Prostate gland (tissue), 2 donors: ENCODE results near the gene KCNH3.

Experiments
- POLR2AphosphoS5 ChIP-seq: sonication (generic); formaldehyde crosslinking; IDR thresholded peaks from one replicate; pipeline ENCODE4 v1.6.1; 2017; ENCODE audit warnings: antibody characterized with exemption
- TF ChIP-seq, protein P1 (sequence below), 4 experiments: fragments of 200-600 bp in 2 of 4; fragments of 450-650 bp in 2 of 4; sonication (generic) in 2 of 4; IDR thresholded peaks; 1 replicate in 3 of 4; 2 replicates in 1 of 4; pipeline ENCODE4 v1.5.1; 2016 to 2019; ENCODE audit warnings: antibody characterized with exemption in 4 of 4, mild to moderate bottlenecking in 2 of 4, moderate library complexity in 2 of 4

DNA sequence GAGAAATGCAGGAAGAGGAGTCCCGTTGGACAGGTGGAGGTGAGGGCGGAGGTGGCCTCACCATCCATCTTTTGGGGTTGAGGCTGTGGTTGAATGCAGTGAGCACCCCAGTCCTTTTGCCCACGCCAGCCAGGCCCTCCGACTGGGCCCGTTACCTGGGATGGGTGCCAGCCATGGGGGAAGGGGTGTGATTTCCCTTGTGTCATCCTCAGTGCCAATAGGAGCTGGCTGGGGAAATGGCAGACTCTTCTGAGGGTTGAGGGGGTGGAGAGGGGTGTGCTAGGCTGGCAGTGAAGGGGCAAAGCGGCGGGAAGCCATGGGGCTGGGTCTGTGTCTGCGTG, 9.6 kb downstream of the KCNH3 start:
- TF ChIP-seq POLR2AphosphoS5 = no peak
- TF ChIP-seq, protein P1, sequence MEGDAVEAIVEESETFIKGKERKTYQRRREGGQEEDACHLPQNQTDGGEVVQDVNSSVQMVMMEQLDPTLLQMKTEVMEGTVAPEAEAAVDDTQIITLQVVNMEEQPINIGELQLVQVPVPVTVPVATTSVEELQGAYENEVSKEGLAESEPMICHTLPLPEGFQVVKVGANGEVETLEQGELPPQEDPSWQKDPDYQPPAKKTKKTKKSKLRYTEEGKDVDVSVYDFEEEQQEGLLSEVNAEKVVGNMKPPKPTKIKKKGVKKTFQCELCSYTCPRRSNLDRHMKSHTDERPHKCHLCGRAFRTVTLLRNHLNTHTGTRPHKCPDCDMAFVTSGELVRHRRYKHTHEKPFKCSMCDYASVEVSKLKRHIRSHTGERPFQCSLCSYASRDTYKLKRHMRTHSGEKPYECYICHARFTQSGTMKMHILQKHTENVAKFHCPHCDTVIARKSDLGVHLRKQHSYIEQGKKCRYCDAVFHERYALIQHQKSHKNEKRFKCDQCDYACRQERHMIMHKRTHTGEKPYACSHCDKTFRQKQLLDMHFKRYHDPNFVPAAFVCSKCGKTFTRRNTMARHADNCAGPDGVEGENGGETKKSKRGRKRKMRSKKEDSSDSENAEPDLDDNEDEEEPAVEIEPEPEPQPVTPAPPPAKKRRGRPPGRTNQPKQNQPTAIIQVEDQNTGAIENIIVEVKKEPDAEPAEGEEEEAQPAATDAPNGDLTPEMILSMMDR (IDR thresholded peaks at IDR 0.05) = no peak
